ENCODE measurements around the gene PCED1B.

DNA sequence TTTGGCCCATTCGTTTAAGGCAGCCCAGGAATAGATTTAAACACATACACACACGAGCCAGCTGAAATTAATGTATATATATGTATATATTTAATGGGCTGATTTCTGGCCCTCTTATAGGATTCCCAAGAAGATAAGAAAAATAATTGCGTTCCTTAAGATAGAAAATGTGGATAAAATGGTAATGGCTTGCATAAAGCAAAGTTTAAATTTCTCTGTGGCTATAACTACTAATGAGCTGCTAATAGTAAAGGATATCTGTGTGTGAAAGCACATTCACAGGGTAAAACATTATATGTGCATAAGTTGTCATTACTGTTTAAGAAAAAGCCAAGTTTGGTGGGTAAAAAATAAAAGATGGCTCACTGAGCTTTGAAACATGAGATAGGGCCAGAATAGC is 134.0 kb downstream of the PCED1B start:
- TF ChIP-seq POLR2AphosphoS5 (IDR thresholded peaks at IDR 0.05) (no peak), POLR2A (IDR thresholded peaks at IDR 0.05) (no peak)
- TF ChIP-seq, protein P1, sequence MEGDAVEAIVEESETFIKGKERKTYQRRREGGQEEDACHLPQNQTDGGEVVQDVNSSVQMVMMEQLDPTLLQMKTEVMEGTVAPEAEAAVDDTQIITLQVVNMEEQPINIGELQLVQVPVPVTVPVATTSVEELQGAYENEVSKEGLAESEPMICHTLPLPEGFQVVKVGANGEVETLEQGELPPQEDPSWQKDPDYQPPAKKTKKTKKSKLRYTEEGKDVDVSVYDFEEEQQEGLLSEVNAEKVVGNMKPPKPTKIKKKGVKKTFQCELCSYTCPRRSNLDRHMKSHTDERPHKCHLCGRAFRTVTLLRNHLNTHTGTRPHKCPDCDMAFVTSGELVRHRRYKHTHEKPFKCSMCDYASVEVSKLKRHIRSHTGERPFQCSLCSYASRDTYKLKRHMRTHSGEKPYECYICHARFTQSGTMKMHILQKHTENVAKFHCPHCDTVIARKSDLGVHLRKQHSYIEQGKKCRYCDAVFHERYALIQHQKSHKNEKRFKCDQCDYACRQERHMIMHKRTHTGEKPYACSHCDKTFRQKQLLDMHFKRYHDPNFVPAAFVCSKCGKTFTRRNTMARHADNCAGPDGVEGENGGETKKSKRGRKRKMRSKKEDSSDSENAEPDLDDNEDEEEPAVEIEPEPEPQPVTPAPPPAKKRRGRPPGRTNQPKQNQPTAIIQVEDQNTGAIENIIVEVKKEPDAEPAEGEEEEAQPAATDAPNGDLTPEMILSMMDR (IDR thresholded peaks at IDR 0.05) = no peak
